OCI-LY3 (cell line): ENCODE measurements around the gene PDLIM5.

ENCODE experiments used
- CTCF ChIP-seq: fragments of 200-600, 300-600 bp; sonication (generic); IDR thresholded peaks from 2 replicates; pipeline ENCODE4 v1.5.1; 2014; ENCODE audit warnings: antibody characterized with exemption, low read length, low read depth
- EZH2phosphoT487 ChIP-seq: fragments of 200-600 bp; shearing (Covaris generic); IDR thresholded peaks from 2 replicates; pipeline ENCODE4 v1.6.1; 2018; ENCODE audit warnings: antibody characterized with exemption, mixed run types, low read depth

- TF ChIP-seq CTCF (no peak), EZH2phosphoT487 (no peak)
Measured at GRCh38 chr4:94711635-94712034, 259.9 kb downstream of the PDLIM5 start.
